Transverse colon (tissue), 4 donors: ENCODE results near the gene TNP2.

Source experiments
- CTCF ChIP-seq, 5 experiments: fragments of 200-600 bp in 3 of 5; fragments of 450-650 bp in 2 of 5; sonication (generic) in 3 of 5; IDR thresholded peaks; 1 replicate in 2 of 5; 2 replicates in 3 of 5; pipeline ENCODE4 v1.5.1; 2016 to 2017; ENCODE audit warnings: antibody characterized with exemption in 5 of 5, inconsistent platforms in 3 of 5, mild to moderate bottlenecking in 2 of 5, moderate library complexity in 1 of 5
- POLR2AphosphoS5 ChIP-seq, 3 donors: sonication (generic); formaldehyde crosslinking; IDR thresholded peaks; one replicate each; pipeline ENCODE4 v1.6.1; 2016; ENCODE audit warnings: antibody characterized with exemption in 3 of 3

- TF ChIP-seq CTCF (IDR thresholded peaks at IDR 0.05) = no peak
- TF ChIP-seq POLR2AphosphoS5 (IDR thresholded peaks at IDR 0.05) = no peak
Observed at GRCh38 chr16:11219178-11219577, 49.9 kb downstream of the TNP2 start.
